Nephron (organoid): ENCODE measurements around the gene MIA3.

Experiments used
- H3K27ac Mint-ChIP-seq, 3 experiments: 2 replicates each; pipeline ENCODE4 v1.8.0; 2020; ENCODE audit warnings: mixed read lengths in 3 of 3, mild to moderate bottlenecking in 2 of 3, moderate library complexity in 1 of 3
- H3K27me3 Mint-ChIP-seq: 2 replicates; pipeline ENCODE4 v1.8.0; 2021; ENCODE audit warnings: low read depth, mild to moderate bottlenecking, moderate library complexity, mixed read lengths
- H3K36me3 Mint-ChIP-seq: 2 replicates; pipeline ENCODE4 v1.8.0; 2020; ENCODE audit warnings: low read depth, mixed read lengths
- H3K4me1 Mint-ChIP-seq: 2 replicates; pipeline ENCODE4 v1.8.0; 2020; ENCODE audit warnings: mixed read lengths
- H3K4me3 Mint-ChIP-seq, 3 experiments: 2 replicates each; pipeline ENCODE4 v1.8.0; 2020; ENCODE audit warnings: mild to moderate bottlenecking in 3 of 3, mixed read lengths in 3 of 3, moderate library complexity in 2 of 3
- H3K9me3 Mint-ChIP-seq: 2 replicates; pipeline ENCODE4 v1.8.0; 2020; ENCODE audit warnings: mixed read lengths
- TF ChIP-seq, protein P1 (sequence below), 3 experiments: fragments of 200-600 bp; sonication (generic); IDR thresholded peaks; one replicate each; pipeline ENCODE4 v1.5.0; 2021; ENCODE audit warnings: antibody characterized with exemption in 3 of 3; ENCODE audit not compliant: unreplicated experiment in 3 of 3

Gene MIA3

DNA sequence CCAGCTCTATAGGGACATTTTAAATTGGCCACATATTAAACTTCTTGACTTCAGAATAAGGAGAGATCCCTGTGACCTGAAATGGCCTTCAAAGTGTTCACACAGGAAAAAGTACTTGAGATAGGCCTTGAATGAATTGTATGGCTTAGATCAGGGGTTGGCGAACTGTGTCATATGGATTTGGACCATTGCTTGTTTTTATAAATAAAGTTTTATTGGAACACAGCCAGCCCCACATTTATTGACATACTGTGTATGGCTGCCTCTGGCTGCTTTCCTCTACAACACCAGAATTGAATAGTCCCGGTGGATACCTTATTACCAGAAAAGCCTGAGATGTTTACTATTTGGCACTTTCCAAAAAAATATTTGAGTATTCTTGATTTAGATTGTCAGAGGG is 98.5 kb downstream of the MIA3 start:
- Mint-ChIP-seq H3K4me1 (peaks cover 7% of the 10 kb centered on the region), H3K27me3 (no peaks in the 10 kb centered on the region), H3K27ac (no peak overlapping the region), H3K9me3 (no peaks in the 10 kb centered on the region), H3K36me3 (peaks cover 26% of the 10 kb centered on the region), H3K4me3 (no peak overlapping the region)
- TF ChIP-seq, protein P1, sequence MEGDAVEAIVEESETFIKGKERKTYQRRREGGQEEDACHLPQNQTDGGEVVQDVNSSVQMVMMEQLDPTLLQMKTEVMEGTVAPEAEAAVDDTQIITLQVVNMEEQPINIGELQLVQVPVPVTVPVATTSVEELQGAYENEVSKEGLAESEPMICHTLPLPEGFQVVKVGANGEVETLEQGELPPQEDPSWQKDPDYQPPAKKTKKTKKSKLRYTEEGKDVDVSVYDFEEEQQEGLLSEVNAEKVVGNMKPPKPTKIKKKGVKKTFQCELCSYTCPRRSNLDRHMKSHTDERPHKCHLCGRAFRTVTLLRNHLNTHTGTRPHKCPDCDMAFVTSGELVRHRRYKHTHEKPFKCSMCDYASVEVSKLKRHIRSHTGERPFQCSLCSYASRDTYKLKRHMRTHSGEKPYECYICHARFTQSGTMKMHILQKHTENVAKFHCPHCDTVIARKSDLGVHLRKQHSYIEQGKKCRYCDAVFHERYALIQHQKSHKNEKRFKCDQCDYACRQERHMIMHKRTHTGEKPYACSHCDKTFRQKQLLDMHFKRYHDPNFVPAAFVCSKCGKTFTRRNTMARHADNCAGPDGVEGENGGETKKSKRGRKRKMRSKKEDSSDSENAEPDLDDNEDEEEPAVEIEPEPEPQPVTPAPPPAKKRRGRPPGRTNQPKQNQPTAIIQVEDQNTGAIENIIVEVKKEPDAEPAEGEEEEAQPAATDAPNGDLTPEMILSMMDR (IDR thresholded peaks at IDR 0.05; ENCODE audit: unreplicated experiment in 3 of 3): no peak
